Upper lobe of right lung (tissue), 1 donor: ENCODE data around the gene DCAKD. TPM values are rescaled to one million over a fixed set of nuclear protein-coding genes. Genes with fewer than 3 reads are reported as not detected.

Experiments used
- ATAC-seq: fragments of 200-7000 bp; cut with Tn5 transposase; one replicate; pipeline ENCODE4 v1.9.1; 2020; ENCODE audit warnings: mild to moderate bottlenecking, moderate library complexity
- DNase-seq: peaks from one replicate; pipeline ENCODE4 v3.0.0-alpha.2; 2020
- H3K27ac ChIP-seq: fragments of 200-600 bp; one replicate; pipeline ENCODE4 v1.8.0; 2022
- H3K27me3 ChIP-seq: fragments of 200-600 bp; one replicate; pipeline ENCODE4 v1.8.0; 2022; ENCODE audit warnings: mild to moderate bottlenecking
- H3K36me3 ChIP-seq: fragments of 200-600 bp; one replicate; pipeline ENCODE4 v1.8.0; 2022
- H3K4me1 ChIP-seq: fragments of 200-600 bp; one replicate; pipeline ENCODE4 v1.8.0; 2022
- H3K4me3 ChIP-seq: fragments of 200-600 bp; one replicate; pipeline ENCODE4 v1.8.0; 2022; ENCODE audit warnings: mild to moderate bottlenecking
- H3K9me3 ChIP-seq: fragments of 200-600 bp; one replicate; pipeline ENCODE4 v1.8.0; 2022
- CTCF ChIP-seq: fragments of 200-600 bp; IDR thresholded peaks from one replicate; pipeline ENCODE4 v1.8.0; 2022; ENCODE audit warnings: antibody characterized with exemption
- intact Hi-C: fragments of 100-400 bp; cut with DNase I; formaldehyde crosslinking; loops from one replicate; pipeline ENCODE4 v1.11.0; 2022
- total RNA-seq: library from RNA; stranded (reverse); fragmentation: NEBNext Ultra II Directional; extraction: Animal tissue kit (Norgen Biotek cat#: 25700); gene quantifications from one replicate; pipeline ENCODE4 v1.2.1, GENCODE V29; 2021
- donor health status: DM: no; HTN: yes; CAD: no; lungs with severe emphysema.

DCAKD gene
- total RNA-seq, 1 donor from 2014 or later = 21.8 TPM

GRCh38 chr17:45042346-45043120 is 8.9 kb downstream of the DCAKD start:
- DNase-seq = no peak
- Histone ChIP-seq H3K27me3 (no peaks in the 10 kb centered on the region), H3K36me3 (no peaks in the 10 kb centered on the region), H3K9me3 (no peaks in the 10 kb centered on the region), H3K4me1 (peaks cover 3% of the 10 kb centered on the region), H3K4me3 (no peak overlapping the region), H3K27ac (no peak overlapping the region)
- no peak for ATAC-seq
- intact Hi-C loops = loop anchor here (10.0 kb wide), 1 partner anchor 62 kb away; no protein-coding TSS in a partner anchor
- no peak for TF ChIP-seq CTCF

DNA sequence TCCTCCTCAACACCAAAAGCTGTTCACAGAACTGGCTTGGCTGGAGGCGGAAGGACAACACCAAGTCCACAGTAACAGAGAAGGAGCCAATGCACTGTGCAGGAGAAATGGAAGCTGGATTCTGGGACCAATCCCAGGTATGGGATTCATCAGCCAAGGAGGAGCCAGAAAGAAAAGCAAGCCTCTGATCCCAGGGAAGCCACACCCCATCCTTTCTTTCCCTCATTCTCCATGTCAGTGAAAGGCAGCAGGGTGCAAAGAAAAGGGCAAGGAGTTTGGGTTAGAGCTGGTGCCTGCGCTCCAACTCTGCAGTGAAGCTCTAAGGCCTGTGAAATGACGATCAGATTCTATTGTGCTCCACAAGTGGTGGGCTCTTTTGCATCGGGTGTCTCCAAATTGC is 11.0 kb downstream of the DCAKD start:
- TF ChIP-seq CTCF = no peak
- Histone ChIP-seq H3K4me3 (no peak overlapping the region), H3K9me3 (no peaks in the 10 kb centered on the region), H3K36me3 (no peaks in the 10 kb centered on the region), H3K4me1 (peaks cover 3% of the 10 kb centered on the region), H3K27ac (no peak overlapping the region), H3K27me3 (no peaks in the 10 kb centered on the region)
- DNase-seq (no peak), ATAC-seq (no peak)
- intact Hi-C loops = loop anchor here (10.0 kb wide), 1 partner anchor 64 kb away; no protein-coding TSS in a partner anchor

- Histone ChIP-seq H3K4me3 (no peak overlapping the region), H3K27me3 (no peaks in the 10 kb centered on the region), H3K4me1 (peaks cover 3% of the 10 kb centered on the region), H3K27ac (no peak overlapping the region), H3K36me3 (peaks cover 5% of the 10 kb centered on the region), H3K9me3 (no peaks in the 10 kb centered on the region)
- intact Hi-C loops = no loop called here
- DNase-seq = no peak
- no peak for TF ChIP-seq CTCF
- ATAC-seq = peak; percentile 44
Observed at GRCh38 chr17:45038728-45039634, 12.5 kb downstream of the DCAKD start.

DNA sequence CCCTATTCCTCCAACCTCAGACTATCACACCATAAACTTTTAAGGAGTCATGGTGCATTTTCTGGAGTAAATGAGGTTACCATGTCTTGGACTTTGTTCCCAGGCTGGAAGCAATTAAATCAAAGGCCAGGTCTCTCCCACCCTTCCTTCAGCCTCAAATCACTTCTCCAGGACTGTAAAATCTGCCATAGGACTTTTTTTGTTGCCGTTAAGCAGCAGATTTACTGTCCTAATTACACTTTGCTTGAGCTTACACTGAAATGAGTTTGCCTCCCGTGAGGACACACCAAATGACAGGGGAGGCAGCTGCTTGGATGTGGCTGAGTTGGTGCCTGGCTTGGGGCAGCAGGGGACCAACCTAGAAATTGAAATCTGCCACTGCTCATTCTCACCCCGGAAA is 14.7 kb downstream of the DCAKD start:
- no peak overlapping the region for H3K4me3 ChIP-seq
- intact Hi-C loops = no loop called here
- no peak overlapping the region for H3K27ac ChIP-seq
- no peak for TF ChIP-seq CTCF
- H3K4me1 ChIP-seq = no peaks in the 10 kb centered on the region
- no peaks in the 10 kb centered on the region for H3K9me3 ChIP-seq
- no peaks in the 10 kb centered on the region for H3K27me3 ChIP-seq
- ATAC-seq (no peak), DNase-seq (no peak)
- peaks cover 23% of the 10 kb centered on the region for H3K36me3 ChIP-seq

GRCh38 chr17:45035848-45036247 is 15.6 kb downstream of the DCAKD start:
- H3K27ac ChIP-seq = no peak overlapping the region
- no peak for DNase-seq
- no peak for TF ChIP-seq CTCF

More at GRCh38 chr17:45035848-45036247, 15.6 kb downstream of the DCAKD start:
- no peak overlapping the region for H3K4me3 ChIP-seq
- H3K36me3 ChIP-seq = peaks cover 31% of the 10 kb centered on the region
- no peaks in the 10 kb centered on the region for H3K9me3 ChIP-seq
- no peaks in the 10 kb centered on the region for H3K27me3 ChIP-seq
- no peaks in the 10 kb centered on the region for H3K4me1 ChIP-seq
- intact Hi-C loops = no loop called here
- no peak for ATAC-seq
